IgD-negative memory B cell (primary cell): Measurements from ENCODE around the gene NTF4. TPM values are rescaled to one million over a fixed set of nuclear protein-coding genes. Genes with fewer than 3 reads are reported as not detected.
"Not testable (repeated sequence)": the region's sequence is repeated elsewhere in the genome, so short reads cannot be mapped to it uniquely, and the experiment has no call there.

Experiments
- H3K27ac Mint-ChIP-seq, 3 donors: one replicate each; pipeline ENCODE4 v1.8.0; 2020 to 2022; ENCODE audit warnings: mild to moderate bottlenecking in 3 of 3, mixed read lengths in 3 of 3, moderate library complexity in 1 of 3
- H3K27me3 Mint-ChIP-seq: one replicate; pipeline ENCODE4 v1.8.0; 2021; ENCODE audit warnings: mixed read lengths
- H3K36me3 Mint-ChIP-seq: one replicate; pipeline ENCODE4 v1.8.0; 2020; ENCODE audit warnings: mild to moderate bottlenecking, mixed read lengths
- H3K4me1 Mint-ChIP-seq, 3 donors: one replicate each; pipeline ENCODE4 v1.8.0; 2020 to 2022; ENCODE audit warnings: mixed read lengths in 3 of 3, mild to moderate bottlenecking in 1 of 3
- H3K4me3 Mint-ChIP-seq, 4 donors: one replicate each; pipeline ENCODE4 v1.8.0; 2020 to 2022; ENCODE audit warnings: mild to moderate bottlenecking in 4 of 4, mixed read lengths in 4 of 4, moderate library complexity in 3 of 4
- H3K9me3 Mint-ChIP-seq, 3 donors: one replicate each; pipeline ENCODE4 v1.8.0; 2020 to 2021; ENCODE audit warnings: mixed read lengths in 3 of 3, mild to moderate bottlenecking in 1 of 3
- polyA plus RNA-seq: library from polyadenylated mRNA; unstranded; fragments of 300-500 nt; fragmentation: Illumina TruSeq; gene quantifications from one replicate; pipeline ENCODE4 v1.2.3, GENCODE V29; 2021

The NTF4 gene
- polyA plus RNA-seq, 1 donor from 2014 or later, result not detected

- peak overlapping the region in 1 of 3 donors; percentile 31 for H3K27ac Mint-ChIP-seq
- H3K4me1 Mint-ChIP-seq, result peaks cover 4 to 14% (median 11%) of the 10 kb centered on the region in 3 donors
- H3K9me3 Mint-ChIP-seq, result no peaks in the 10 kb centered on the region
- peaks cover 3% of the 10 kb centered on the region for H3K36me3 Mint-ChIP-seq
- peak overlapping the region; percentile 77 to 93 (median 84) for H3K4me3 Mint-ChIP-seq
- peaks cover 35% of the 10 kb centered on the region for H3K27me3 Mint-ChIP-seq
Observed at GRCh38 chr19:49056101-49056901, 8.3 kb downstream of the NTF4 start.

DNA sequence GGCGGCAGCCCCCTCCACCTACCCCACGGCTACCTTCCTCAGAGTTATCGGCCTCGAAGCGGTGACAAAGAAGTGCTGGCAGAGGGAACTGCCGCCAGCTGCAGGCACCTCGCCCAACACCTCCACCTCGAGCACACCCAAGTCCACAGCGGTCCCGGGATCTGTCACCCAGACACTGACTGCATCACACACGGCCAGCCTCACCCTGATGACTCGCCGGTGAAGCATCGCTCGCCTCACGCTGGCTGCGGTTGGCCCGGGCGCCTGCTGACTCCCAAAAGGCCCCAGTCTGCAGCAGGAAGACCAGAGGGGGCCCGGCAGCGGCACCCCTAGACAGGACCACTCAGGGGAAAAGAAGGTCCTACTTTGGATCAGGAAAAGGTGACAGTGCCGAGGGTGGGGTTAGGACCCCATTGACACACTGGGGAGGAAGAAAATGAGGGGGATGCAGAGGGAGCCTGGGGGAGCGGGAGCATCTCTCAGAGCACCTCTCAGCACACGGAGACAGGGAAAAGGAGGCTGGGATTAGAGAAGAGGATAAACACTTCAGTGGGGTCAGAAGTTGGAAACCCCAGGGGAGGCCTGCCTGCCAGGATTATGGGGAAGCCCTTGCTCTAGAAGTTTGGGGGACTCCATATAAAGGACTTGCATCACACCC, 14.1 kb downstream of the NTF4 start:
- not testable (repeated sequence) for H3K4me1 Mint-ChIP-seq, H3K9me3 Mint-ChIP-seq, H3K36me3 Mint-ChIP-seq, H3K27ac Mint-ChIP-seq, H3K27me3 Mint-ChIP-seq
- peak overlapping the region in 1 of 4 donors; percentile 5 for H3K4me3 Mint-ChIP-seq

DNA sequence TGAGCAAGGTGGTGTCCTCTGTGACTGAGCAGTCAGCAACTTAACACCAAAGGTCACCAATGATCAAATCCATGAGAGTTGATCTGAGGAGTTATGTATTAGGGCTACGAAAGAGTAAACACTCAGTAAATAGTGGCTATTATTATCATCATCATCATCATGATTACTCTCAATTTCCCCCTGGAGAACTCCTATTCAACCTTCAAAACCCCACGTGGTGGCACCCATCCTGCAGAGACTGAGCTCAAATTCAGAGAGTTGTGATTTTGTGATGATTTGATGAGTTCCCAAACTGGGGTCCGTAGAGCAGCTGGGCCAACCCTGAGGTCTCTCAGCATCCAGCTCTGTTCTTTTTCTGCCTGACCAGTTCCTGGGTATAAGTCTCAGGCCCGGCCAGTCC, 14.8 kb downstream of the NTF4 start:
- H3K9me3 Mint-ChIP-seq, H3K27me3 Mint-ChIP-seq, H3K27ac Mint-ChIP-seq, H3K36me3 Mint-ChIP-seq, H3K4me1 Mint-ChIP-seq, H3K4me3 Mint-ChIP-seq: not testable (repeated sequence)

- not testable (repeated sequence) for H3K27me3 Mint-ChIP-seq, H3K4me3 Mint-ChIP-seq, H3K9me3 Mint-ChIP-seq, H3K4me1 Mint-ChIP-seq, H3K27ac Mint-ChIP-seq, H3K36me3 Mint-ChIP-seq
Observed at GRCh38 chr19:49049011-49049410, 15.6 kb downstream of the NTF4 start, which contains the start of gene CGB8. CGB8 (minus strand) TSS chr19:49049111; CDS start chr19:49048739, 372 bp downstream.

DNA sequence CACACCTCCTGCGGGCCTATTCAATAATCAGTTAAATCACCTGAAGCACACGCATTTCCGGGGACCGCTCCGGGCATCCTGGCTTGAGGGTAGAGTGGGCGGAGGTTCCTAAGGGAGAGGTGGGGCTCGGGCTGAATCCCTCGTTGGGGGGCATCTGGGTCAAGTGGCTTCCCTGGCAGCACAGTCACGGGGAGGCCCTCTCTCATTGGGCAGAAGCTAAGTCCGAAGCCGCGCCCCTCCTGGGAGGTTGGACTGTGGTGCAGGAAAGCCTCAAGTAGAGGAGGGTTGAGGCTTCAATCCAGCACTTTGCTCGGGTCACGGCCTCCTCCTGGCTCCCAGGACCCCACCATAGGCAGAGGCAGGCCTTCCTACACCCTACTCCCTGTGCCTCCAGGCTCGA, 21.1 kb downstream of the NTF4 start, which contains the start of gene CGB5:
Gene CGB5, plus strand, starts transcription at position 301 of the 400 bp plus-strand sequence. CDS start 362 bp downstream, outside the sequence.
- H3K4me3 Mint-ChIP-seq, H3K9me3 Mint-ChIP-seq, H3K4me1 Mint-ChIP-seq, H3K27me3 Mint-ChIP-seq, H3K36me3 Mint-ChIP-seq, H3K27ac Mint-ChIP-seq: not testable (repeated sequence)

- H3K9me3 Mint-ChIP-seq, result not testable (repeated sequence)
Observed at GRCh38 chr19:49042666-49043065, 22.0 kb downstream of the NTF4 start.

DNA sequence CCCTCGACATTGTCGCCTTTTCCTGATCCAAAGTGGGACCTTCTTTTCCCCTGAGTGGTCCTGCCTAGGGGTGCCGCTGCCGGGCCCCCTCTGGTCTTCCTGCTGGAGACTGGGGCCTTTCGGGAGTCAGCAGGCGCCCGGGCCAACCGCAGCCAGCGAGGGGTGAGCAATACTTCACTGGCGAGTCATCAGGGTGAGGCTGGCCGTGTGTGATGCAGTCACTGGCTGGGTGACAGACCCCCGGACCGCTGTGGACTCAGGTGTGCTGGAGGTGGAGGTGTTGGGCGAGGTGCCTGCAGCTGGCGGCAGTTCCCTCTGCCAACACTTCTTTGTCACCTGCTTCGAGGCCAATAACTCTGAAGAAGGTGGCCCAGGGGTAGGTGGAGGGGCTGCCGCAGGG, 22.4 kb downstream of the NTF4 start:
- Mint-ChIP-seq H3K4me3 (no peak overlapping the region), H3K27ac (no peak overlapping the region), H3K4me1 (no peaks in the 10 kb centered on the region), H3K36me3 (peaks cover 2% of the 10 kb centered on the region), H3K9me3 (no peaks in the 10 kb centered on the region), H3K27me3 (no peaks in the 10 kb centered on the region)

More at GRCh38 chr19:49042666-49043065, 22.0 kb downstream of the NTF4 start:
- H3K4me3 Mint-ChIP-seq, H3K36me3 Mint-ChIP-seq, H3K4me1 Mint-ChIP-seq, H3K27ac Mint-ChIP-seq, H3K27me3 Mint-ChIP-seq: not testable (repeated sequence)

GRCh38 chr19:49039736-49040135, 24.9 kb downstream of the NTF4 start:
- not testable (repeated sequence) for H3K4me3 Mint-ChIP-seq, H3K4me1 Mint-ChIP-seq, H3K9me3 Mint-ChIP-seq, H3K27ac Mint-ChIP-seq, H3K27me3 Mint-ChIP-seq, H3K36me3 Mint-ChIP-seq

DNA sequence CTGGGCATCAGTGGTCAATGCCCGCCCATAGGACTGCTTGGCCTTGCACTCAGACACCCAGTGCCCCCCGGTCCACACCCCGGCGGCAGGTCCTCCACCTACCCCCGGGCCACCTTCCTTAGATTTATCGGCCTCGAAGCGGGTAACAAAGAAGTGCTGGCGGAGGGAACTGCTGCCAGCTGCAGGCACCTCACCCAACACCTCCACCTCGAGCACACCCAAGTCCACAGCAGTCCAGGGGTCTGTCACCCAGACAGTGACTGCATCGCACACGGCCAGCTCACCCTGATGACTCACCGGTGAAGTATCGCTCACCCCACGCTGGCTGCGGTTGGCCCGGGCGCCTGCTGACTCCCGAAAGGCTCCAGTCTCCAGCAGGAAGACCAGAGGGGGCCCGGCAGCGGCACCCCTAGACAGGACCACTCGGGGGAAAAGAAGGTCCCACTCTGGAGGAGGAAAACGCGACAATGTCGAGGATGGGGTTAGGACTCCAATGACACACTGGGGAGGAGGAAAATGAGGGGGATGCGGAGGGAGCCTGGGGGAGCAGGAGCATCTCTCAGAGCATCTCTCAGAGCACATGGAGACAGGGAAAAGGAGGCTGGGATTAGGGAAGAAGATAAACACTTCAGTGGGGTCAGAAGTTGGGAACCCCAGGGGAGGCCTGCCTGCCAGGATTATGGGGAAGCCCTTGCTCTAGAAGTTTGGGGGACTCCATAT, 25.9 kb downstream of the NTF4 start:
- H3K27me3 Mint-ChIP-seq, H3K36me3 Mint-ChIP-seq, H3K4me3 Mint-ChIP-seq, H3K4me1 Mint-ChIP-seq, H3K9me3 Mint-ChIP-seq, H3K27ac Mint-ChIP-seq: not testable (repeated sequence)

GRCh38 chr19:49038111-49038510, 26.5 kb downstream of the NTF4 start:
- H3K9me3 Mint-ChIP-seq, H3K27ac Mint-ChIP-seq, H3K4me1 Mint-ChIP-seq, H3K27me3 Mint-ChIP-seq, H3K4me3 Mint-ChIP-seq, H3K36me3 Mint-ChIP-seq: not testable (repeated sequence)

DNA sequence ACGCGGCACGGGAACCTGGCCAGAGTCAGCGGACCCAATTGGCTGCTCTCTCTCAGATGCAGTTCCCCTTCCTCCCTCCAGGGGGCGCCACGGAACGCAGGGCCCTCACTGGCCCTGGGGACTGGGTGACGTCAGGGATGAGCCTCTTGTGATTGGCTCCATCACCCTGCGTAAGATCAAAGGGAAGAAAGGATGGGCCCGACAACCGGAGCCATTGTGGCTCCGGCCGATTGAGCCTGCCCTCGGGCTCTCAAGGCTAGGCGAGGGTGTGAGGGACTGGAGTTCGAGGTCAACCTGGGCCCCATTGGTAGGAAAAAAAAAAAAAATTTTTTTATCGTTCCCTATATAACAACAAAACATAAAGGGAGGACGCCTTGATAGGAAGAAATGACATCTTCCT, 27.8 kb downstream of the NTF4 start, which contains the start of gene CGB1:
Gene CGB1, minus strand, starts transcription at position 81 of the 400 bp plus-strand sequence. CDS start 184 bp downstream, outside the sequence.
- not testable (repeated sequence) for H3K27me3 Mint-ChIP-seq, H3K27ac Mint-ChIP-seq, H3K4me3 Mint-ChIP-seq, H3K4me1 Mint-ChIP-seq, H3K36me3 Mint-ChIP-seq, H3K9me3 Mint-ChIP-seq

DNA sequence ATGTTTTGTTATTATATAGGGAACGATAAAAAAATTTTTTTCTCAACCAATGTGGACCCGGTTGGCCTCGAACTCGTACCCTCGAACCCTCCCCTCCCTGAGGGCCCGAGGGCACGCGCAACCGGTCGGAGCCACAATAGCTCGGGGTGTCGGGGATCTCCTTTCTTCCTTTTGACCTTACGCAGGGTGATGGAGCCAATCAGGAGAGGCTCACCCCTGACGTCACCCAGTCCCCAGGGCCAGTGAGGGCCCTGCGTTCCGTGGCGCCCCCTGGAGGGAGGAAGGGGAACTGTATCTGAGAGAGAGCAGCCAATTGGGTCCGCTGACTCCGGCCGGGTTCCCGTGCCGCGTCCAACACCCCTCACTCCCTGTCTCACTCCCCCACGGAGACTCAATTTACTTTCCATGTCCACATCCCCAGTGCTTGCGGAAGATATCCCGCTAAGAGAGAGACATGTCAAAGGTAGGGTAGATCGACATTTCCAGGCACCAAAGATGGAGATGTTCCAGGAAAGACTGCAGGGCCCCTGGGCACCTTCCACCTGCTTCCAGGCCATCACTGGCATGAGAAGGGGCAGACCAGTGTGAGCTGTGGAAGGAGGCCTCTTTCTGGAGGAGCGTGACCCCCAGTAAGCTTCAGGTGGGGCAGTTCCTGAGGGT, 32.8 kb downstream of the NTF4 start, which contains the start of gene CGB2:
Gene CGB2, plus strand, starts transcription at position 249 of the 660 bp plus-strand sequence. Its CDS starts 206 bp downstream, at position 455.
- not testable (repeated sequence) for H3K9me3 Mint-ChIP-seq, H3K27ac Mint-ChIP-seq, H3K36me3 Mint-ChIP-seq, H3K27me3 Mint-ChIP-seq, H3K4me1 Mint-ChIP-seq, H3K4me3 Mint-ChIP-seq

GRCh38 chr19:49030323-49030722, 34.3 kb downstream of the NTF4 start:
- not testable (repeated sequence) for H3K9me3 Mint-ChIP-seq, H3K36me3 Mint-ChIP-seq, H3K27ac Mint-ChIP-seq, H3K27me3 Mint-ChIP-seq, H3K4me1 Mint-ChIP-seq, H3K4me3 Mint-ChIP-seq

DNA sequence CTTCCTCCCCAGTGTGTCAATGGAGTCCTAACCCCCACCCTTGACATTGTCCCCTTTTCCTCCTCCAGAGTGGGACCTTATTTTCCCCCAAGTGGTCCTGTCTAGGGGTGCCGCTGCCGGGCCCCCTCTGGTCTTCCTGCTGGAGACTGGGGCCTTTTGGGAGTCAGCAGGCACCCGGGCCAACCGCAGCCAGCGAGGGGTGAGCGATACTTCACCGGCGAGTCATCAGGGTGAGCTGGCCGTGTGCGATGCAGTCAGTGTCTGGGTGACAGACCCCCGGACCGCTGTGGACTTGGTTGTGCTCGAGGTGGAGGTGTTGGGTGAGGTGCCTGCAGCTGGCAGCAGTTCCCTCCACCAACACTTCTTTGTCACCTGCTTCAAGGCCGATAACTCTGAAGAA, 34.9 kb downstream of the NTF4 start:
- H3K4me3 Mint-ChIP-seq, H3K36me3 Mint-ChIP-seq, H3K27me3 Mint-ChIP-seq, H3K9me3 Mint-ChIP-seq, H3K4me1 Mint-ChIP-seq, H3K27ac Mint-ChIP-seq: not testable (repeated sequence)

DNA sequence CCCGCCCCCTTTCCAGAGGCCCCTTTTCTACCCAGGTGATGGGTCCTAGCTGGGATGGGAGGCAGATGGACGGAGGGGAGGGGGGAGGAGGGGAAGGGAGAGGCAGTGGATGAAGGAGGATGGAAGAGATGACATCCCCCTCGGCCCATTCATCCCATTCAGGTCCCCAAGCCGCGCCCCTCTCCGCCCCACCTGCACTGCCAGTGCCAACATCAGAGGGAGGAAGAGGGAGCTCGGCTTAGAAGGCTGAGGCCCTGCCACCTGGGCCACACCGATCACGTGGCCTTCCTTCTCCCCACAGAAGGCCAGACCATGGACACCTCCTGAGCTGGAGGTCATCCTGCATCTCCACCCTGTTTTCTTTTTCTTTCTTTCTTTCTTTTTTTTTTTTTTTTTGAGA, 35.9 kb downstream of the NTF4 start:
- not testable (repeated sequence) for H3K36me3 Mint-ChIP-seq, H3K27ac Mint-ChIP-seq, H3K4me1 Mint-ChIP-seq

More for the DNA sequence above, 35.9 kb downstream of the NTF4 start:
- not testable (repeated sequence) for H3K9me3 Mint-ChIP-seq, H3K27me3 Mint-ChIP-seq, H3K4me3 Mint-ChIP-seq
